ENCODE measurements around the gene CSNK1G2. TPM values are rescaled to one million over a fixed set of nuclear protein-coding genes. Genes with fewer than 3 reads are reported as not detected.

Gene CSNK1G2
- total and polyA plus RNA-seq, 2 experiments from 2014 or later = 39.6 to 147 TPM

- no peak for TF ChIP-seq CREB1 (CRISPR knock-in tag; IDR thresholded peaks at IDR 0.05; ENCODE audit: low read depth)
- no peak for TF ChIP-seq EZH2phosphoT487 (IDR thresholded peaks at IDR 0.05; ENCODE audit: unreplicated experiment)
- TF ChIP-seq ZNF331 (CRISPR knock-in tag; IDR thresholded peaks at IDR 0.05; ENCODE audit: low read depth) = no peak
Measured at GRCh38 chr19:1923319-1923718, 17.7 kb upstream of the CSNK1G2 start (continued).

GRCh38 chr19:1924320-1924961 is 16.5 kb upstream of the CSNK1G2 start:
- Histone ChIP-seq H3K9me2 (ENCODE audit: insufficient read depth) (no peaks in the 10 kb centered on the region), H3K36me3 (ENCODE audit: insufficient read depth) (no peaks in the 10 kb centered on the region; the same call in 1 of the 2 replicates), H3K79me2 (replicated peaks; ENCODE audit: insufficient read depth) (no peaks in the 10 kb centered on the region), H3K4me1 (ENCODE audit: insufficient read depth) (no peaks in the 10 kb centered on the region), H2AFZ (no peak overlapping the region), H3K4me3 (no peak overlapping the region), H3F3A (replicated peaks; ENCODE audit: low read depth) (no peaks in the 10 kb centered on the region), H3K27me3 (ENCODE audit: insufficient read depth) (no peaks in the 10 kb centered on the region), H4K20me1 (replicated peaks; ENCODE audit: insufficient read depth) (peaks cover 4% of the 10 kb centered on the region; the same call in 1 of the 2 replicates), H3K4me2 (no peak overlapping the region), H3K27ac (ENCODE audit: low read depth) (no peak overlapping the region)
- Mint-ChIP-seq H3K27ac (no peak overlapping the region), H3K27me3 (ENCODE audit: insufficient read depth, low read depth, poor library complexity) (peaks cover 20% of the 10 kb centered on the region), H3K4me3 (no peak overlapping the region), H3K9me3 (0 out of 3 replicates have a peak, but pooled peaks cover 2% of the 10 kb centered on the region), H3K36me3 (ENCODE audit: low read depth) (peaks cover 43% of the 10 kb centered on the region; the same call in 2 of the 3 replicates), H3K4me1 (peaks cover 3% of the 10 kb centered on the region; the same call in 1 of the 3 replicates)
- no peak for DNase-seq (ENCODE audit: low spot score)
- ATAC-seq = no peak
- no peak for TF ChIP-seq EZH2phosphoT487 (IDR thresholded peaks at IDR 0.05; ENCODE audit: unreplicated experiment)
- no peak for TF ChIP-seq EZH2 (IDR thresholded peaks at IDR 0.05; ENCODE audit: low read depth, unreplicated experiment)
- TF ChIP-seq STAT1 (IDR thresholded peaks at IDR 0.05; ENCODE audit: unreplicated experiment) = no peak
- TF ChIP-seq ZNF331 (CRISPR knock-in tag; IDR thresholded peaks at IDR 0.05; ENCODE audit: low read depth) = no peak
- TF ChIP-seq ETS1 (IDR thresholded peaks at IDR 0.05) = no peak
- TF ChIP-seq REST (IDR thresholded peaks at IDR 0.05; ENCODE audit: unreplicated experiment) = no peak
- TF ChIP-seq ZNF114 (CRISPR knock-in tag; IDR thresholded peaks at IDR 0.05) = no peak
- no peak for TF ChIP-seq ZNF462 (CRISPR knock-in tag; IDR thresholded peaks at IDR 0.05)

All from GM23338 (cell line).